ENCODE measurements around the gene GLMP.

The GLMP gene

DNA sequence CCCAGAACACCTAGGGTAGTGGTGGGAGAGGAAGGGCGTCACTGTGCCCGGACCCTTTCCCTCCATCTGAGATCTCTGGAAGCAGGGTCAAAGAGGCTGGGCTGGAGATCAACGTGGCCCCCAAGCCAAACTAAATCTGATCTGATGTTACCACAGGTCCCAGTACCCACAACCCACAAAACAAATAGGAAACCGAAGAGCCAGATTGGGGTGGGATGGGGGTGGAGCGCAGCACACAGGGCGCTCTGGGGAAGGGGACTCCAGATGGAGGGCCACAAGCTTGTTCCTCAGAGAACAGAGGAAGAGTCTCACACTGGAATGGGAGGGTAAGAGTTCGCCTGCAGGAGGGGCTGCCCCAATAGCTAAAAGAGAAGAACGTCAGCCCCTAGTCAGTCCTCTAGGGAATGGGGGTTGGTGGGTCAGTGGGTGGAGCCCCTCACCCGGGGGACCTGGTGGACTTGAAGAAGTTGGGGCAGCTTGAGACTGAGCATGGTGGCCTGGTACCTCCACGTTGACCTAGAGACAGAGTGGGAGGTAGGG lies 49.2 kb downstream of the GLMP start:
- Histone ChIP-seq H2BK12ac (ENCODE audit: low read length in 2 of 2) (no peak overlapping the region), H3K4me1 (ENCODE audit: control insufficient read depth, insufficient read depth, low read depth, low read length) (peaks cover 14% of the 10 kb centered on the region), H3K9me3 (ENCODE audit: control insufficient read depth, low read length) (no peaks in the 10 kb centered on the region), H2BK5ac (ENCODE audit: low read depth, low read length, poor library complexity, severe bottlenecking) (no peak overlapping the region), H2AFZ (ENCODE audit: low read depth, low read length) (no peak overlapping the region), H3K9ac (ENCODE audit: low read length) (no peak overlapping the region), H3K79me1 (replicated peaks; ENCODE audit: low read length, poor library complexity, severe bottlenecking) (no peaks in the 10 kb centered on the region), H2BK120ac (ENCODE audit: low read depth, low read length) (no peak overlapping the region), H4K91ac (ENCODE audit: low read length) (no peak overlapping the region), H3K4me3 (ENCODE audit: insufficient read depth in 1 of 2, low read depth in 1 of 2, low read length in 2 of 2) (peak overlapping the region in 1 of 2 experiments; percentile 48), H3K36me3 (ENCODE audit: control insufficient read depth in 1 of 2, insufficient read depth in 2 of 2, low read depth in 1 of 2, low read length in 2 of 2) (peaks cover 26 to 60% of the 10 kb centered on the region in 2 experiments), H3K27me3 (ENCODE audit: control insufficient read depth in 1 of 2, insufficient read depth in 1 of 2, low read length in 2 of 2) (peaks cover 0 to 30% of the 10 kb centered on the region in 2 experiments), H3K27ac (ENCODE audit: low read length, poor library complexity, severe bottlenecking) (no peak overlapping the region), H3K23ac (ENCODE audit: low read length in 2 of 2) (no peak overlapping the region), H4K8ac (ENCODE audit: low read length) (no peak overlapping the region), H2BK15ac (ENCODE audit: low read depth, poor library complexity, severe bottlenecking) (no peak overlapping the region), H3K18ac (ENCODE audit: low read depth in 1 of 2, low read length in 2 of 2) (no peak overlapping the region), H3K4ac (ENCODE audit: low read depth in 1 of 2, low read length in 2 of 2) (no peak overlapping the region), H3K14ac (ENCODE audit: low read length in 2 of 2) (no peak overlapping the region), H3K4me2 (ENCODE audit: low read length, poor library complexity, severe bottlenecking) (no peak overlapping the region), H2AK5ac (ENCODE audit: low read length, severe bottlenecking) (no peak overlapping the region)
- WGBS, result 76% methylated on average over 7 of the region's 10 CpGs
- DNase-seq, result no peak

DNA sequence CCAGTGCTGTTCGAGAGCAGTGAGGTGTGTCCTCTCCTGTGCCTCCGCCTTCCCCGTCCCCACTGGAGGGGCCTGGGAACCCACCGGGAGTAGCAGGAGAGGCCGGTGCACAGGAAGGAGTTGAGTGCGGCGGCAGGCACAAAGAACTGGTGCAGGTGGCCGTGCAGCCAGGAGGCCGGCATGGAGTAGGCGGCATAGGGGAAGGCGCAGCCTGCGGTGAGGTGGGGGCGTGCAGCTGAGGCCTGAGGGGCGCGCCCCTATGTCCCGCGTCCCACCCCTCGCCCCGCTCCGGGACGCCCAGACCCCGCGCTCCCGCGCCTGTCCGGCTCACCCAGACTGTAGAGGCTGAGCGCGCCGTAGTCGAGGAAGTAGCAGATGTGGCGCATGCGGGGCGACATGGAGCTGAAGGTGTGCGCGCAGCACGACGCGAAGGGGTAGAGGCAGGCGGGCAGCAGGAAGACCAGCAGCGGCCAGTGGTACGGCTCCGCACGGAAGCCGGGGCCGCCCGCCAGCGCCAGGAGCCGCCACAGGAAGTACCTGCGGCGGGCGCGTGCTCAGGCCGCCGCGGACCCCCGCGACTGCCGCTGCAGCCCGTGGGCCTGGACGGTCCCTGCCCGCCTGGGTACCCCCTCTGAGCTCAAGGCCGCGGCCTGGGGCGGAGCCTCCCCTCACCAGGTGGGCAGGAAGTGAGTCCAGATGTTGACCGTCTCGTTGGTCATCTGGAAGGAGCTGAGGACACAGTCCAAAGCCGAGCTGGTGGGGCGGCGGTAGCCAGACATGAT lies 49.8 kb downstream of the GLMP start:
- Histone ChIP-seq H3K18ac (ENCODE audit: low read depth in 1 of 2, low read length in 2 of 2) (no peak overlapping the region), H2BK5ac (ENCODE audit: low read depth, low read length, poor library complexity, severe bottlenecking) (no peak overlapping the region), H3K14ac (ENCODE audit: low read length in 2 of 2) (no peak overlapping the region), H4K91ac (ENCODE audit: low read length) (no peak overlapping the region), H3K9ac (ENCODE audit: low read length) (no peak overlapping the region), H3K4ac (ENCODE audit: low read depth in 1 of 2, low read length in 2 of 2) (no peak overlapping the region), H2AK5ac (ENCODE audit: low read length, severe bottlenecking) (no peak overlapping the region), H2AFZ (ENCODE audit: low read depth, low read length) (no peak overlapping the region), H3K27me3 (ENCODE audit: control insufficient read depth in 1 of 2, insufficient read depth in 1 of 2, low read length in 2 of 2) (peaks cover 0 to 30% of the 10 kb centered on the region in 2 experiments), H3K4me2 (ENCODE audit: low read length, poor library complexity, severe bottlenecking) (no peak overlapping the region), H3K36me3 (ENCODE audit: control insufficient read depth in 1 of 2, insufficient read depth in 2 of 2, low read depth in 1 of 2, low read length in 2 of 2) (peaks cover 19 to 57% of the 10 kb centered on the region in 2 experiments), H3K4me3 (ENCODE audit: insufficient read depth in 1 of 2, low read depth in 1 of 2, low read length in 2 of 2) (peak overlapping the region in 1 of 2 experiments; percentile 48), H2BK15ac (ENCODE audit: low read depth, poor library complexity, severe bottlenecking) (no peak overlapping the region), H2BK120ac (ENCODE audit: low read depth, low read length) (no peak overlapping the region), H3K4me1 (ENCODE audit: control insufficient read depth, insufficient read depth, low read depth, low read length) (peaks cover 21% of the 10 kb centered on the region), H4K8ac (ENCODE audit: low read length) (no peak overlapping the region), H3K79me1 (replicated peaks; ENCODE audit: low read length, poor library complexity, severe bottlenecking) (no peaks in the 10 kb centered on the region), H2BK12ac (ENCODE audit: low read length in 2 of 2) (no peak overlapping the region), H3K9me3 (ENCODE audit: control insufficient read depth, low read length) (no peaks in the 10 kb centered on the region), H3K27ac (ENCODE audit: low read length, poor library complexity, severe bottlenecking) (no peak overlapping the region), H3K23ac (ENCODE audit: low read length in 2 of 2) (no peak overlapping the region)
- no peak for DNase-seq
- whole genome bisulfite sequencing, result 90% methylated on average over 67 of the region's 69 CpGs

DNA sequence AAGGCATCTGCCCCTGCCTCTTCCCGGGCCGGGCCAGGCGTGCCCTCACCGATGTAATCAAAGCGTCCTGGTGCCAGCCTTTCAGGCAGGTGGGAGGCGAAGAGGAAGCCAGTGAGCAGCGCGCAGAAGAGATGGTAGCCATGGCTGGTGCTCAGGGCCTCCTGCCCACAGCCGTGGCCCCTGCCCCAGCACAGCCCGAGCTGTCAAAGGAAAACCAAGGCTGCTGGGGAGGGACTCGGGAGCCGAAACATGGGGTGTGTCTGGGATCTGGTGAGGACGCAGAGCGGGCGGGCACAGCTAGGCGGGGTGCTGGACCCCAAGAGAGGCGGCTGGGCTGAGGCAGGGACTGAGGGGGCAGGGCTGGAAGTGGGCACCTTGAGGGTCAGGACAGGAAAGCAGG lies 50.8 kb downstream of the GLMP start:
- Histone ChIP-seq H3K4ac (ENCODE audit: low read depth in 1 of 2, low read length in 2 of 2) (no peak overlapping the region), H4K91ac (ENCODE audit: low read length) (no peak overlapping the region), H2BK120ac (ENCODE audit: low read depth, low read length) (no peak overlapping the region), H2BK15ac (ENCODE audit: low read depth, poor library complexity, severe bottlenecking) (no peak overlapping the region), H3K9ac (ENCODE audit: low read length) (no peak overlapping the region), H4K8ac (ENCODE audit: low read length) (no peak overlapping the region), H3K23ac (ENCODE audit: low read length in 2 of 2) (no peak overlapping the region), H3K9me3 (ENCODE audit: control insufficient read depth, low read length) (no peaks in the 10 kb centered on the region), H2AFZ (ENCODE audit: low read depth, low read length) (no peak overlapping the region), H3K36me3 (ENCODE audit: control insufficient read depth in 1 of 2, insufficient read depth in 2 of 2, low read depth in 1 of 2, low read length in 2 of 2) (peaks cover 10 to 52% of the 10 kb centered on the region in 2 experiments), H3K79me1 (replicated peaks; ENCODE audit: low read length, poor library complexity, severe bottlenecking) (no peaks in the 10 kb centered on the region), H2AK5ac (ENCODE audit: low read length, severe bottlenecking) (no peak overlapping the region), H3K4me3 (ENCODE audit: insufficient read depth in 1 of 2, low read depth in 1 of 2, low read length in 2 of 2) (no peak overlapping the region), H3K4me1 (ENCODE audit: control insufficient read depth, insufficient read depth, low read depth, low read length) (peaks cover 21% of the 10 kb centered on the region), H3K18ac (ENCODE audit: low read depth in 1 of 2, low read length in 2 of 2) (no peak overlapping the region), H3K27ac (ENCODE audit: low read length, poor library complexity, severe bottlenecking) (no peak overlapping the region), H3K14ac (ENCODE audit: low read length in 2 of 2) (no peak overlapping the region), H3K27me3 (ENCODE audit: control insufficient read depth in 1 of 2, insufficient read depth in 1 of 2, low read length in 2 of 2) (peaks cover 0 to 30% of the 10 kb centered on the region in 2 experiments), H2BK5ac (ENCODE audit: low read depth, low read length, poor library complexity, severe bottlenecking) (no peak overlapping the region), H3K4me2 (ENCODE audit: low read length, poor library complexity, severe bottlenecking) (no peak overlapping the region), H2BK12ac (ENCODE audit: low read length in 2 of 2) (no peak overlapping the region)
- WGBS, result 95% methylated on average over 17 of the region's 17 CpGs
- DNase-seq, result no peak

DNA sequence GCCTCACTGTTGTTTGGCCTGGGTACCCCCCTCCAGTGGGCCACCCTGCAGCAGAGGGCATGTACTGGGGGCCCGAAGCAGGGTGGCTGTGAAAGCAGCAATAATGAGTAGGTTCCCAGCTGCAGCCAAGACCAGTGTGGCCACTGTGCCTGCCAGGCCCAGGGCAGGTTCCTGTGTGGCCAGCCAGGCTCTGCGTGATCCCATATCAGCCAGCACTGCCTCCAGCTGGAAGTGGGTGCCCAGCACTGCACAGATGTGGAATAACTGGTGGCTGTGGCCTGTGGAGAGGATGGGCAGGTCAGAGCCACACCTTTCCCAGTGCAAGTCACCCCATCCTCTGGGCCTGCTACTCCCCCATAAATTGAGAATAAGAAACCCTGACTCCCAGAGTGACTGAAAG lies 51.4 kb downstream of the GLMP start:
- Histone ChIP-seq H4K91ac (ENCODE audit: low read length) (no peak overlapping the region), H3K4ac (ENCODE audit: low read depth in 1 of 2, low read length in 2 of 2) (no peak overlapping the region), H3K23ac (ENCODE audit: low read length in 2 of 2) (no peak overlapping the region), H3K9me3 (ENCODE audit: control insufficient read depth, low read length) (no peaks in the 10 kb centered on the region), H2BK12ac (ENCODE audit: low read length in 2 of 2) (no peak overlapping the region), H3K9ac (ENCODE audit: low read length) (no peak overlapping the region), H2AFZ (ENCODE audit: low read depth, low read length) (no peak overlapping the region), H3K4me3 (ENCODE audit: insufficient read depth in 1 of 2, low read depth in 1 of 2, low read length in 2 of 2) (no peak overlapping the region), H3K18ac (ENCODE audit: low read depth in 1 of 2, low read length in 2 of 2) (no peak overlapping the region), H3K27me3 (ENCODE audit: control insufficient read depth in 1 of 2, insufficient read depth in 1 of 2, low read length in 2 of 2) (peaks cover 0 to 30% of the 10 kb centered on the region in 2 experiments), H2BK120ac (ENCODE audit: low read depth, low read length) (no peak overlapping the region), H3K27ac (ENCODE audit: low read length, poor library complexity, severe bottlenecking) (no peak overlapping the region), H3K4me1 (ENCODE audit: control insufficient read depth, insufficient read depth, low read depth, low read length) (peaks cover 21% of the 10 kb centered on the region), H3K79me1 (replicated peaks; ENCODE audit: low read length, poor library complexity, severe bottlenecking) (no peaks in the 10 kb centered on the region), H3K4me2 (ENCODE audit: low read length, poor library complexity, severe bottlenecking) (no peak overlapping the region), H2BK5ac (ENCODE audit: low read depth, low read length, poor library complexity, severe bottlenecking) (no peak overlapping the region), H3K36me3 (ENCODE audit: control insufficient read depth in 1 of 2, insufficient read depth in 2 of 2, low read depth in 1 of 2, low read length in 2 of 2) (peaks cover 9 to 52% of the 10 kb centered on the region in 2 experiments), H3K14ac (ENCODE audit: low read length in 2 of 2) (no peak overlapping the region), H2BK15ac (ENCODE audit: low read depth, poor library complexity, severe bottlenecking) (no peak overlapping the region), H4K8ac (ENCODE audit: low read length) (no peak overlapping the region), H2AK5ac (ENCODE audit: low read length, severe bottlenecking) (no peak overlapping the region)
- WGBS, result 96% methylated on average over 2 of the region's 2 CpGs
- no peak for DNase-seq
